ENCODE data around the gene TRIM26. TPM values are rescaled to one million over a fixed set of nuclear protein-coding genes. Genes with fewer than 3 reads are reported as not detected.
"Not testable (repeated sequence)": the region's sequence is repeated elsewhere in the genome, so short reads cannot be mapped to it uniquely, and the experiment has no call there.

TRIM26 gene
- total and polyA plus RNA-seq, 8 donors: 12.1 to 25.8 (median 21.7) TPM

DNA sequence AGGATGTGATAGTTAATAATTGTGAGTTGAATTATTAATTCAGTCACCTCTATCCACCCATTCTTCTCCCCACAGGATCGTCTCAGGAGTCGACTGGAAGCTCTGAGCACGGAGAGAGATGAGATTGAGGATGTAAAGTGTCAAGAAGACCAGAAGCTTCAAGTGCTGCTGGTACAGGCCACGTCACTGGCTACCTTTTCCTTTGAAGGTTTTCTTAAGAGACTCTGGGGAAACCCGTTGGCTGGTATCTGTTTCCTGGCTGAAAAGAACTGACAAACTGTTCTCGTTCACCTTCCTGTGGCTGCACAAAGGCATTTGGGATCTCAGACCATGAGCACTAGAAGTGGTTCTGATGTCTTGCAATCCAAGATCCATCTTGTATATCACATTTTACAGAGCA is 46.1 kb downstream of the TRIM26 start:
- 50 to 60% methylated on average over 6 of the region's 6 CpGs for WGBS, 2 donors
- no peak for FAIRE-seq
- TF ChIP-seq, protein P1, sequence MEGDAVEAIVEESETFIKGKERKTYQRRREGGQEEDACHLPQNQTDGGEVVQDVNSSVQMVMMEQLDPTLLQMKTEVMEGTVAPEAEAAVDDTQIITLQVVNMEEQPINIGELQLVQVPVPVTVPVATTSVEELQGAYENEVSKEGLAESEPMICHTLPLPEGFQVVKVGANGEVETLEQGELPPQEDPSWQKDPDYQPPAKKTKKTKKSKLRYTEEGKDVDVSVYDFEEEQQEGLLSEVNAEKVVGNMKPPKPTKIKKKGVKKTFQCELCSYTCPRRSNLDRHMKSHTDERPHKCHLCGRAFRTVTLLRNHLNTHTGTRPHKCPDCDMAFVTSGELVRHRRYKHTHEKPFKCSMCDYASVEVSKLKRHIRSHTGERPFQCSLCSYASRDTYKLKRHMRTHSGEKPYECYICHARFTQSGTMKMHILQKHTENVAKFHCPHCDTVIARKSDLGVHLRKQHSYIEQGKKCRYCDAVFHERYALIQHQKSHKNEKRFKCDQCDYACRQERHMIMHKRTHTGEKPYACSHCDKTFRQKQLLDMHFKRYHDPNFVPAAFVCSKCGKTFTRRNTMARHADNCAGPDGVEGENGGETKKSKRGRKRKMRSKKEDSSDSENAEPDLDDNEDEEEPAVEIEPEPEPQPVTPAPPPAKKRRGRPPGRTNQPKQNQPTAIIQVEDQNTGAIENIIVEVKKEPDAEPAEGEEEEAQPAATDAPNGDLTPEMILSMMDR (IDR thresholded peaks at IDR 0.05): no peak
- no peaks in the 10 kb centered on the region for H3K9me3 ChIP-seq
- intact Hi-C loops (cut with DNase I): no loop called here
- H3K4me1 ChIP-seq: no peaks in the 10 kb centered on the region
- no peaks in the 10 kb centered on the region for H3K36me3 ChIP-seq
- H3K27me3 ChIP-seq: peaks cover 0 to 10% (median 3%) of the 10 kb centered on the region in 4 donors
- ATAC-seq: no peak
- no peak for DNase-seq
- H3K4me3 ChIP-seq: no peak overlapping the region
- H3K27ac ChIP-seq: no peak overlapping the region

DNA sequence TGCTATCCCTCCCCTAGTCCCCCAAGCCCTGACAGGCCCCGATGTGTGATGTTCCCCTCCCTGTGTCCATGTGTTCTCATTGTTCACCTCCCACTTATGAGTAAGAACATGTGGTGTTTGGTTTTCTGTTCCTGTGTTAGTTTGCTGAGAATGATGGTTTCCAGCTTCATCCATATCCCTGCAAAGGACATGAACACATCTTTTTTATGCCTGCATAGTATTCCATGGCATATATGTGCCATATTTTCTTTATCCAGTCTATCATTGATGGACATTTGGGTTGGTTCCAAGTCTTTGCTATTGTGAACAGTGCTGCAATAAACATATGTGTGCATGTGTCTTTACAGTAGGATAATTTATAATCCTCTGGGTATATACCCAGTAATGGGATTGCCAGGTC is 48.0 kb downstream of the TRIM26 start:
- H3K4me1 ChIP-seq; ATAC-seq; H3K4me3 ChIP-seq; H3K9me3 ChIP-seq; H3K27ac ChIP-seq; intact Hi-C loops (cut with DNase I); H3K36me3 ChIP-seq; H3K27me3 ChIP-seq; FAIRE-seq; DNase-seq: not testable (repeated sequence)
- WGBS, 2 donors: 78 to 94% methylated on average over 1 of the region's 1 CpG

DNA sequence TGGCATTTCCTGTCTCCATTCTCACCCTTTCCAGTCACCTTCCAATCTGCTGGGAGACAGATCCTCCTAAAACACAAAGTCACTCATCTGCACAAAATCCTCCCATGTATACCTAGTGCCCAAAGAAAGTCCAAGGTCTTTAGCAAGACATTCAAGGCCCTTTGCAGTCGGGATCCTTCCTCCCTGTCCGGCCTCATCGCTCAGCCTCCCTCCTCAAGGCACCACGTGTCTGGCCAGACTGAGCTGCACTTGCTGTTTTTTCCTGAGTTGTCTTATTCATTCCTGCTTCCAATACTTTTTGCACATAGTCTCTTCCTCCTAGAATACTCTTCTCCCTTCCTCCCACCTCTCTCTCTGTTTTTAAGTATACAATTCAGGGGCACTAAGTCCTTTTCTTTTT is 48.5 kb downstream of the TRIM26 start:
- ATAC-seq (no peak), FAIRE-seq (no peak)
- intact Hi-C loops (cut with DNase I): no loop called here

DNA sequence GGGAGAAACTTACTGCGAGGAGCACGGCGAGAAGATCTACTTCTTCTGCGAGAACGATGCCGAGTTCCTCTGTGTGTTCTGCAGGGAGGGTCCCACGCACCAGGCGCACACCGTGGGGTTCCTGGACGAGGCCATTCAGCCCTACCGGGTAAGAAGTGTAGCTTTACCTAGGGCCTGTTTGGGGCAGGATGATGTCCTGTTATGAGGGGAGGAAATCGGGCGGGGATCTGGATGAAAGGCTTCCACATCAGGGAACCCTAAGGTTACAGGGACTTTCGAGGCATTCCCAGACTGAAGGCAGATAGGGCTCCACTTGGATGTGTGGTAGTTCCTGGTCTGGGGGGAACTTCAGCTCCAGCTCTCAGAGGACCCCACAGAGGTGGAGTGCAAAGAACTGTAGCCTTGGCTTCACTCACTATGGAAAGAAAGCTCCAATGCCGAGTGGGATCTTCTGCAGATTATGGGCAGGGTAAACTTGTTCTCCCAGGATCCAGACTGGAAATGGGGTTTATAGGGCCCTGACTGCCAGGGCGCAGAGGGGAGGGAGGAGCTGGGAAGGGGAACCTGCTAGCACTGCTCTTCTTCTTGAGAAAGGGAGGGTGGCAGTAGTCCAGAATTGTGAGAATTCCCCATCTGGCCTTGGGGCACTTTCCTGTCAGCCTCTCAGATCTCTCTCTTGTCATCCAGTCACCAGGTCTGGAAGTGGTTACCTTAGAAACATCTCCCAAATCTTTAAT is 49.1 kb downstream of the TRIM26 start:
- FAIRE-seq (no peak), ATAC-seq (no peak), DNase-seq (no peak)
- Histone ChIP-seq H3K4me1 (no peaks in the 10 kb centered on the region), H3K9me3 (no peaks in the 10 kb centered on the region), H3K27ac (no peak overlapping the region), H3K27me3 (no peaks in the 10 kb centered on the region), H3K36me3 (no peaks in the 10 kb centered on the region), H3K4me3 (no peak overlapping the region)
- TF ChIP-seq, protein P1 (IDR thresholded peaks at IDR 0.05): no peak
- intact Hi-C loops (cut with DNase I): no loop called here
- 76 to 79% methylated on average over 16 of the region's 16 CpGs for whole genome bisulfite sequencing, 2 donors

More for the DNA sequence above, 48.5 kb downstream of the TRIM26 start:
- DNase-seq: no peak
- Histone ChIP-seq H3K36me3 (no peaks in the 10 kb centered on the region), H3K27me3 (no peaks in the 10 kb centered on the region), H3K27ac (no peak overlapping the region), H3K9me3 (no peaks in the 10 kb centered on the region), H3K4me3 (no peak overlapping the region), H3K4me1 (no peaks in the 10 kb centered on the region)
- TF ChIP-seq, protein P1 (IDR thresholded peaks at IDR 0.05): no peak
- WGBS, 2 donors: 69 to 77% methylated on average over 4 of the region's 4 CpGs

DNA sequence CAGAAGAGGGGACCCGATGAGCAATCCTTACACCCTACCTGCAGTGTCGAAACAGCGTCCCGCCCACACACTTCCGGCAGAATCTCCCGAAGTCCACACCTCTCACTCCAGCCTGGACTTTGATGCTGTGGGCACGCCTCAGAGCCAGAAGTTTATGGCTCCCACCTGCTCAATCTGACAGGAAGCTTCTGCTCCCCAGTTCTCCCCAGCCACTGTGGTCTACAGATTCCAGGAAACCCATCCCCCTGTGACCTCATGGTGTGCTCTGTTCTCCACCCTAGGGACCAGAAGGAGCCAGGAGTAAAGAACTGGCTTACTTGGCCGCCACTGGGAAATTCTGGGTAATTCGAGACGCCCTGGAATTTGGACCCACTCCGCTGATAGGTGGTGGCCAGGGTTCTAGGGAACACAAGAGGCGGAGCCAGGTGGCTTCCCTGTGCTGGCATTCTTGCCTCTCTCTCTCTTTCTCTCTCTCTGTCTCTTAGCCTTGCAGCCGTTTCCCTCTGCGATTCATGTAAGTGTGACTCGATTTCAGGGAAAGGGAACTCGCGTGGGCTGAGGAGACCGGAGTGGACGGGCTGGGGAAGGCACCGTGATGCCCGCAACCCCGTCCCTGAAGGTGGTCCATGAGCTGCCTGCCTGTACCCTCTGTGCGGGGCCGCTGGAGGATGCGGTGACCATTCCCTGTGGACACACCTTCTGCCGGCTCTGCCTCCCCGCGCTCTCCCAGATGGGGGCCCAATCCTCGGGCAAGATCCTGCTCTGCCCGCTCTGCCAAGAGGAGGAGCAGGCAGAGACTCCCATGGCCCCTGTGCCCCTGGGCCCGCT is 49.9 kb downstream of the TRIM26 start, which contains the start of gene TRIM15:
Gene TRIM15 (plus strand): TSS at position 457 of the 828 bp plus-strand sequence. CDS start 139 bp downstream, at position 596.
- Histone ChIP-seq H3K27ac (no peak within 1 kb of the TSS), H3K9me3 (no peaks in the 10 kb centered on the region), H3K4me3 (no peak within 1 kb of the TSS), H3K4me1 (no peaks in the 10 kb centered on the region), H3K36me3 (no peaks in the 10 kb centered on the region), H3K27me3 (no peaks in the 10 kb centered on the region)
- no peak for DNase-seq
- intact Hi-C loops (cut with DNase I): no loop called here
- WGBS, 2 donors: 64 to 72% methylated on average over 29 to 31 of the region's 31 CpGs
- no peak for FAIRE-seq
- ATAC-seq: peak in 3 of 4 donors; percentile 28 to 65 (median 63)
- TF ChIP-seq, protein P1 (IDR thresholded peaks at IDR 0.05): no peak

Measured in pancreas (tissue), 10 donors.